Forelimb muscle (tissue), 1 donor: Measurements from ENCODE around the gene TPSG1. TPM values are rescaled to one million over a fixed set of nuclear protein-coding genes. Genes with fewer than 3 reads are reported as not detected.

ENCODE experiments used
- DNase-seq: peaks from one replicate; pipeline ENCODE4 v3.0.0-alpha.2; 2013; ENCODE audit warnings: low read depth
- polyA plus RNA-seq: library from polyadenylated mRNA; unstranded; fragments of 120-200 nt; gene quantifications from one replicate; pipeline ENCODE4 v1.2.1, GENCODE V29; 2013; ENCODE audit not compliant: insufficient read length

Gene TPSG1
- polyA plus RNA-seq, 1 donor, result 1.4 TPM

- DNase-seq, result no peak
These were observed 48.0 kb downstream of the TPSG1 start for GRCh38 chr16:1177053-1177452.

GRCh38 chr16:1176280-1176897 is 48.7 kb downstream of the TPSG1 start:
- DNase-seq, result no peak

DNA sequence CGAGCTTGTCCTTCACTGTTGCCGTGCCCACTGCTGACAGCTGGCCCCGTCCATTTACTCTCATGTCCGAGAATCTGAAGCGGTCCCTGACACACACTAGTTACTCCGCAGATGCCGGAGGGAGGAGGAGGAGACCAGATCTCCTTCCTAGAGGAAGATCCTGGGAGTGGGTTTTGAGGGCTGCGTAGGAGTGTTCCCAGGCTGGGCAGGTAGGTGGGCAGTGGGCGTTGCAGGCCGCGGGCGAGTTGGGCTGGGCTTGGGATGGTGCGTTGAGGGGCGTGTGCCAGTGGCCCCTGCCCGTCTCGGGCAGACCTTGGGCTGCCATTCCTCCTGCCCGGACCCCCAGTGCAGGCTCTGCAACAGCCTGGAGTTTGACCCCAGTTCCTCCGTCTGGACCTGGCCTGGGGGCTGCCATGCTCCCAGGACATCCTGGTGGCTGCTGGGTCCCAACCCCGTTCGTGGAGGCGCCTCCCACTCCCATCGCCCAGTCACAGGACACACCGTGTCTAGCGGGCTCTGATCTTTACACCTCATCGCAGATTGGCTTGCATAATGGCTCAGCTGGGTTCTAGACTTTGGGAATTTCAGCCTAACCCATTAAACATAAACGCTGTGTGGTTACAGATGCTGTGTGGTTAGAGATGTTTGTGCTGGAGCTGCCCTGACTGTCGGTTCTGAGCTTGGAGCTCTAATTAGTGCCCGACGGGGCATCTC is 49.3 kb downstream of the TPSG1 start:
- no peak for DNase-seq

GRCh38 chr16:1174477-1175357 is 50.4 kb downstream of the TPSG1 start:
- no peak for DNase-seq

DNA sequence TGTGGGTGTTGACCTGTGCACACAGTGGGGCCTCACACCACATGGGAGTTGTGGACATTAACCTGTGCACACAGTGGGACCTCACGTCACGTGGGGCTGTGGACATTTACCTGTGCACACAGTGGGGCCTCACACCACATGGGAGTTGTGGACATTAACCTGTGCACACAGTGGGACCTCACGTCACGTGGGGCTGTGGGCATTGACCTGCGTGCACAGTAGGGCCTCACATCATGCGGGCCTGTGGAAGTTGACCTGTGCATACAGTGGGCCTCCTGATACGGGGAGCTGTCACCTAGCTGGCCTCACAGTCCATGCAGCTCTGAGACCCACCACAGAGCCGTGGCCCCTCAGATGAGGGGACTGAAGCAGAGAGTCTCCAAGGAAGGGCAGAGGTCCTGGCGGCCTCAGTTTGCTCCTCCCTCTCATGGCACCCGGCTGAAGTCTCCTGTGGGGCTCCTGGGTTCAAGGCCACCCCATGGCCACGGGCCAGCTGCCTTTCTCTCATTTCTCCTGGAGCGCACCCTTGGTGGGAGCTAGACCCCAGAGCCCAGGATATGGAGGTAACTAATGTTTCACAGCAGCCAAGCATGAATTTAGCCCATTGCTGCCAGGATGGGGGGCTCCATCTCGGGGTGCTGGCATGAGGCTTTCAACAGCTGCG is 51.1 kb downstream of the TPSG1 start:
- DNase-seq, result no peak

GRCh38 chr16:1172651-1173050 is 52.4 kb downstream of the TPSG1 start:
- no peak for DNase-seq

- no peak for DNase-seq
These were observed 53.1 kb downstream of the TPSG1 start for GRCh38 chr16:1171854-1172428.

Other genes starting within 250 kb of the TPSG1 start
- gene SOX8, start 243.5 kb downstream of the TPSG1 start, polyA plus RNA-seq, result 36.9 TPM
- not detected for gene SSTR5, start 152.5 kb downstream of the TPSG1 start, polyA plus RNA-seq
- gene C1QTNF8, start 129.0 kb downstream of the TPSG1 start, polyA plus RNA-seq, result not detected
- gene CACNA1H, start 72.2 kb downstream of the TPSG1 start, polyA plus RNA-seq, result 51.6 TPM
- gene TPSB2, start 4.9 kb upstream of the TPSG1 start, polyA plus RNA-seq, result 2.6 TPM
- gene TPSAB1, start 15.4 kb upstream of the TPSG1 start, polyA plus RNA-seq, result 1.2 TPM
- 0.49 TPM for gene TPSD1, start 30.8 kb upstream of the TPSG1 start, polyA plus RNA-seq
- 91.1 TPM for gene UBE2I, start 84.4 kb upstream of the TPSG1 start, polyA plus RNA-seq
- gene BAIAP3, start 108.4 kb upstream of the TPSG1 start, polyA plus RNA-seq, result 0.65 TPM
- 49.3 TPM for gene TSR3, start 126.6 kb upstream of the TPSG1 start, polyA plus RNA-seq
- 39.1 TPM for gene GNPTG, start 126.7 kb upstream of the TPSG1 start, polyA plus RNA-seq
- 7.5 TPM for gene UNKL, start 189.4 kb upstream of the TPSG1 start, polyA plus RNA-seq
- 11.5 TPM for gene UQCC4, start 195.5 kb upstream of the TPSG1 start, polyA plus RNA-seq
- gene PERCC1, start 205.8 kb upstream of the TPSG1 start, polyA plus RNA-seq, result 0.20 TPM
- 2.3 TPM for gene CCDC154, start 219.3 kb upstream of the TPSG1 start, polyA plus RNA-seq
- 33.0 TPM for gene CLCN7, start 249.8 kb upstream of the TPSG1 start, polyA plus RNA-seq